HUES48 (cell line): ENCODE results near the gene CLSTN2.

ENCODE experiments used
- H3K27ac ChIP-seq: one replicate; pipeline ENCODE4 v1.7.0; 2013; ENCODE audit warnings: low read depth, low read length, inconsistent platforms
- H3K27me3 ChIP-seq: 2 replicates; pipeline ENCODE4 v1.6.1; 2013; ENCODE audit warnings: mild to moderate bottlenecking, low read length; ENCODE audit not compliant: control insufficient read depth, insufficient read depth
- H3K36me3 ChIP-seq: 2 replicates; pipeline ENCODE4 v1.6.1; 2013; ENCODE audit warnings: low read length; ENCODE audit not compliant: control insufficient read depth, insufficient read depth
- H3K4me1 ChIP-seq: 2 replicates; pipeline ENCODE4 v1.6.1; 2013; ENCODE audit warnings: mild to moderate bottlenecking, low read length; ENCODE audit not compliant: control insufficient read depth, insufficient read depth
- H3K4me3 ChIP-seq: 2 replicates; pipeline ENCODE4 v1.5.1; 2013; ENCODE audit warnings: mild to moderate bottlenecking, low read depth, low read length
- H3K9ac ChIP-seq: 2 replicates; pipeline ENCODE4 v1.6.1; 2013; ENCODE audit warnings: mild to moderate bottlenecking, low read depth, low read length, moderate library complexity
- H3K9me3 ChIP-seq: 2 replicates; pipeline ENCODE4 v1.6.1; 2013; ENCODE audit warnings: low read length; ENCODE audit not compliant: control insufficient read depth, insufficient read depth

The CLSTN2 gene

GRCh38 chr3:140570602-140571001, 635.6 kb downstream of the CLSTN2 start:
- Histone ChIP-seq H3K27ac (no peak overlapping the region), H3K27me3 (no peaks in the 10 kb centered on the region), H3K4me3 (no peak overlapping the region), H3K9ac (no peak overlapping the region), H3K36me3 (no peaks in the 10 kb centered on the region), H3K4me1 (no peaks in the 10 kb centered on the region), H3K9me3 (no peaks in the 10 kb centered on the region)

- H3K4me1 ChIP-seq, result no peaks in the 10 kb centered on the region
- H3K27me3 ChIP-seq, result no peaks in the 10 kb centered on the region
- no peak overlapping the region for H3K27ac ChIP-seq
- no peaks in the 10 kb centered on the region for H3K9me3 ChIP-seq
- H3K4me3 ChIP-seq, result no peak overlapping the region
- H3K9ac ChIP-seq, result no peak overlapping the region
- H3K36me3 ChIP-seq, result no peaks in the 10 kb centered on the region
Observed at GRCh38 chr3:140571836-140572235, 636.9 kb downstream of the CLSTN2 start.

GRCh38 chr3:140572334-140572733, 637.3 kb downstream of the CLSTN2 start:
- H3K27me3 ChIP-seq, result no peaks in the 10 kb centered on the region
- H3K9me3 ChIP-seq, result no peaks in the 10 kb centered on the region
- H3K27ac ChIP-seq, result no peak overlapping the region
- no peak overlapping the region for H3K9ac ChIP-seq
- H3K4me1 ChIP-seq, result no peaks in the 10 kb centered on the region
- no peaks in the 10 kb centered on the region for H3K36me3 ChIP-seq
- no peak overlapping the region for H3K4me3 ChIP-seq

GRCh38 chr3:140573011-140573410, 638.0 kb downstream of the CLSTN2 start:
- Histone ChIP-seq H3K27ac (no peak overlapping the region), H3K27me3 (no peaks in the 10 kb centered on the region), H3K36me3 (no peaks in the 10 kb centered on the region), H3K9ac (no peak overlapping the region), H3K4me3 (no peak overlapping the region), H3K9me3 (no peaks in the 10 kb centered on the region), H3K4me1 (no peaks in the 10 kb centered on the region)

- Histone ChIP-seq H3K27ac (no peak overlapping the region), H3K9ac (no peak overlapping the region), H3K4me3 (no peak overlapping the region), H3K27me3 (no peaks in the 10 kb centered on the region), H3K4me1 (no peaks in the 10 kb centered on the region), H3K36me3 (no peaks in the 10 kb centered on the region), H3K9me3 (no peaks in the 10 kb centered on the region)
Observed at GRCh38 chr3:140574375-140574774, 639.4 kb downstream of the CLSTN2 start.

- Histone ChIP-seq H3K9ac (no peak overlapping the region), H3K9me3 (no peaks in the 10 kb centered on the region), H3K4me1 (no peaks in the 10 kb centered on the region), H3K36me3 (no peaks in the 10 kb centered on the region), H3K4me3 (no peak overlapping the region), H3K27ac (no peak overlapping the region), H3K27me3 (no peaks in the 10 kb centered on the region)
Observed at GRCh38 chr3:140576449-140576848, 641.5 kb downstream of the CLSTN2 start.

GRCh38 chr3:140577911-140578310, 642.9 kb downstream of the CLSTN2 start:
- H3K9me3 ChIP-seq, result no peaks in the 10 kb centered on the region
- H3K27ac ChIP-seq, result no peak overlapping the region
- no peaks in the 10 kb centered on the region for H3K4me1 ChIP-seq
- H3K9ac ChIP-seq, result no peak overlapping the region
- H3K27me3 ChIP-seq, result no peaks in the 10 kb centered on the region
- H3K4me3 ChIP-seq, result no peak overlapping the region
- H3K36me3 ChIP-seq, result no peaks in the 10 kb centered on the region

- Histone ChIP-seq H3K9ac (no peak overlapping the region), H3K27ac (no peak overlapping the region), H3K9me3 (no peaks in the 10 kb centered on the region), H3K27me3 (no peaks in the 10 kb centered on the region), H3K4me3 (no peak overlapping the region), H3K36me3 (no peaks in the 10 kb centered on the region), H3K4me1 (no peaks in the 10 kb centered on the region)
Observed at GRCh38 chr3:140579260-140579659, 644.3 kb downstream of the CLSTN2 start.

- H3K9me3 ChIP-seq, result no peaks in the 10 kb centered on the region
- no peaks in the 10 kb centered on the region for H3K36me3 ChIP-seq
- H3K27ac ChIP-seq, result no peak overlapping the region
- H3K27me3 ChIP-seq, result no peaks in the 10 kb centered on the region
- no peaks in the 10 kb centered on the region for H3K4me1 ChIP-seq
- no peak overlapping the region for H3K9ac ChIP-seq
- H3K4me3 ChIP-seq, result no peak overlapping the region
Observed at GRCh38 chr3:140580746-140581145, 645.8 kb downstream of the CLSTN2 start.

GRCh38 chr3:140584549-140584948, 649.6 kb downstream of the CLSTN2 start:
- Histone ChIP-seq H3K27me3 (no peaks in the 10 kb centered on the region), H3K4me1 (peaks cover 11% of the 10 kb centered on the region), H3K27ac (no peak overlapping the region), H3K36me3 (no peaks in the 10 kb centered on the region), H3K9me3 (no peaks in the 10 kb centered on the region), H3K9ac (no peak overlapping the region), H3K4me3 (no peak overlapping the region)

- no peaks in the 10 kb centered on the region for H3K9me3 ChIP-seq
- no peak overlapping the region for H3K4me3 ChIP-seq
- H3K4me1 ChIP-seq, result peaks cover 11% of the 10 kb centered on the region
- H3K36me3 ChIP-seq, result no peaks in the 10 kb centered on the region
- no peaks in the 10 kb centered on the region for H3K27me3 ChIP-seq
- H3K27ac ChIP-seq, result no peak overlapping the region
- H3K9ac ChIP-seq, result no peak overlapping the region
Observed at GRCh38 chr3:140585828-140586227, 650.8 kb downstream of the CLSTN2 start.

GRCh38 chr3:140586311-140586710, 651.3 kb downstream of the CLSTN2 start:
- Histone ChIP-seq H3K4me3 (no peak overlapping the region), H3K27ac (no peak overlapping the region), H3K9ac (no peak overlapping the region), H3K27me3 (no peaks in the 10 kb centered on the region), H3K4me1 (peaks cover 11% of the 10 kb centered on the region), H3K9me3 (no peaks in the 10 kb centered on the region), H3K36me3 (no peaks in the 10 kb centered on the region)
